ENCODE results near the gene SH3GLB1. TPM values are rescaled to one million over a fixed set of nuclear protein-coding genes. Genes with fewer than 3 reads are reported as not detected.

SH3GLB1 gene
- total and polyA plus RNA-seq, 2 of the 8 experiments (the other 6 are each of a cell fraction or from before 2014, with no cell fraction given) = 7.7 to 43.1 TPM

DNA sequence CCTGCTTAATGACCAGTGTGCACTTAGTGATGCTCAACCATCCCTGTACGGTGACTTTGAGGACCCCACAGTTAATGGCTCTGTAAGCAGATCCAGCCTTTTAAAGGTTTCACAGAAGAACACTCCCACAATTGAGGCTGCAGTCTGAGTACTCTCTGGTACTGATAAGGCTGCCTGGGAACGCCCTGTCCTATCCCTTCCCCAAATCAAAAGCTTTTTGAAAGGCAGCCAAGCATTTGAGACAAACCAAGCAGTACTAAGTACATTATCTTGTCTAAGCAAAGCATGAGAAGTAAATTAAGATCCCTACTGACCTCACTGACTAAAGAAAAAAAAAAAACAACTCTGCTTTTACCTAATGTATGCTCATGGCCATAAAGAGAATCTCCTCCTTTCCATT, 60.7 kb downstream of the SH3GLB1 start:
- no peak overlapping the region for H3K9ac ChIP-seq (replicated peaks in 1 of 4; ENCODE audit: extremely low read depth in 1 of 4, low read depth in 3 of 4, low read length in 3 of 4)
- H2AFZ ChIP-seq (ENCODE audit: low read length) = no peak overlapping the region
- no peak overlapping the region for H3K56ac ChIP-seq (replicated peaks; ENCODE audit: insufficient read length, low read depth, low read length)
- no peak overlapping the region for H3K4me3 ChIP-seq (ENCODE audit: extremely low read depth in 1 of 4, insufficient read depth in 2 of 4, low read depth in 3 of 4, low read length in 4 of 4)
- CTCF ChIA-PET (ENCODE audit: partially characterized antibody) = no interaction called here
- no peak overlapping the region for H2BK12ac ChIP-seq (ENCODE audit: low read depth, low read length)
- H3K14ac ChIP-seq (ENCODE audit: insufficient read length) = no peak overlapping the region
- no peak overlapping the region for H3K18ac ChIP-seq (ENCODE audit: extremely low read depth, low read length)
- H3K79me2 ChIP-seq (ENCODE audit: control insufficient read depth in 1 of 2, insufficient read depth in 2 of 2, low read length in 2 of 2) = no peaks in the 10 kb centered on the region
- no peaks in the 10 kb centered on the region for H4K20me1 ChIP-seq (replicated peaks in 1 of 2; ENCODE audit: control insufficient read depth in 1 of 2, insufficient read depth in 2 of 2, low read length in 2 of 2)
- H3K79me1 ChIP-seq (ENCODE audit: low read depth, low read length) = no peaks in the 10 kb centered on the region
- H4K8ac ChIP-seq (ENCODE audit: extremely low read depth, insufficient read depth, low read length) = no peak overlapping the region
- no peak overlapping the region for H2BK5ac ChIP-seq (ENCODE audit: low read depth, low read length)
- no peak overlapping the region for H3K4ac ChIP-seq (replicated peaks; ENCODE audit: insufficient read length, low read depth, low read length)
- H3K4me1 ChIP-seq (replicated peaks in 1 of 4; ENCODE audit: control insufficient read depth in 3 of 4, insufficient read depth in 4 of 4, low read length in 3 of 4) = no peaks in the 10 kb centered on the region
- 83% methylated on average over 2 of the region's 2 CpGs; no CpG with 5 or more reads in 1 of the 2 experiments for WGBS, 2 experiments (ENCODE audit: extremely low coverage in 1 of 2, insufficient coverage in 1 of 2, insufficient read length in 1 of 2, insufficient replicate concordance in 2 of 2, low coverage in 1 of 2, low lambda C conversion rate in 2 of 2, missing lambda C conversion rate in 1 of 2)
- no peaks in the 10 kb centered on the region for H3K27me3 ChIP-seq (replicated peaks in 1 of 4; ENCODE audit: control insufficient read depth in 3 of 4, extremely low read depth in 1 of 4, insufficient read depth in 3 of 4, low read length in 3 of 4)
- peaks cover 0 to 3% of the 10 kb centered on the region in 2 experiments; a peak in 2 of 4 replicates for H3K9me3 ChIP-seq (ENCODE audit: insufficient read depth in 2 of 2, low read depth in 1 of 2, low read length in 1 of 2)
- H4K91ac ChIP-seq (replicated peaks; ENCODE audit: insufficient read length, low read length) = no peak overlapping the region
- no peak overlapping the region for H3K27ac ChIP-seq (ENCODE audit: low read depth, low read length)
- TF ChIP-seq JUN (IDR thresholded peaks at IDR 0.05; ENCODE audit: low read depth, low read length) = no peak
- no peak for TF ChIP-seq POLR2A (IDR thresholded peaks at IDR 0.05; ENCODE audit: control extremely low read depth in 1 of 2, low read depth in 2 of 2, low read length in 2 of 2)
- TF ChIP-seq CBX8 (IDR thresholded peaks at IDR 0.05; ENCODE audit: borderline replicate concordance, low read depth, low read length) = no peak
- no peak for TF ChIP-seq EP300 (IDR thresholded peaks at IDR 0.05; ENCODE audit: borderline replicate concordance in 1 of 2, low read depth in 2 of 2, low read length in 2 of 2)
- no peak for TF ChIP-seq RXRA (IDR thresholded peaks at IDR 0.05; ENCODE audit: insufficient read depth, low read depth, low read length)
- TF ChIP-seq BACH1 (IDR thresholded peaks at IDR 0.05; ENCODE audit: low read length) = no peak
- no peak for TF ChIP-seq RAD21 (IDR thresholded peaks at IDR 0.05 in 1 of 2, conservative IDR thresholded peaks at IDR 0.05 in 1 of 2; ENCODE audit: low read depth in 2 of 2, low read length in 2 of 2)
- TF ChIP-seq, protein P1, sequence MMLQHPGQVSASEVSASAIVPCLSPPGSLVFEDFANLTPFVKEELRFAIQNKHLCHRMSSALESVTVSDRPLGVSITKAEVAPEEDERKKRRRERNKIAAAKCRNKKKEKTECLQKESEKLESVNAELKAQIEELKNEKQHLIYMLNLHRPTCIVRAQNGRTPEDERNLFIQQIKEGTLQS (IDR thresholded peaks at IDR 0.05; ENCODE audit: insufficient read depth, low read depth, low read length) = no peak
- no peak for TF ChIP-seq YY1 (IDR thresholded peaks at IDR 0.05; ENCODE audit: low read depth, low read length)
- TF ChIP-seq TAF7 (optimal IDR thresholded peaks at IDR 0.05; ENCODE audit: borderline replicate concordance, low read depth, low read length) = no peak
- no peak for TF ChIP-seq CHD1 (IDR thresholded peaks at IDR 0.05; ENCODE audit: low read depth, low read length)
- no peak for TF ChIP-seq BCL11A (IDR thresholded peaks at IDR 0.05; ENCODE audit: low read depth in 2 of 2, low read length in 2 of 2)
- H3K36me3 ChIP-seq (ENCODE audit: control insufficient read depth in 2 of 4, insufficient read depth in 4 of 4, low read length in 3 of 4) = no peaks in the 10 kb centered on the region
- H3K23me2 ChIP-seq (ENCODE audit: low read depth, low read length) = no peaks in the 10 kb centered on the region; the same call in 1 of the 2 replicates
- H2BK15ac ChIP-seq (ENCODE audit: low read length) = no peak overlapping the region
- no peak overlapping the region for H3K4me2 ChIP-seq (ENCODE audit: insufficient read depth in 1 of 2, low read depth in 2 of 2, low read length in 2 of 2)
- H3K23ac ChIP-seq (ENCODE audit: insufficient read length) = no peak overlapping the region
- no peak overlapping the region for H2BK20ac ChIP-seq (ENCODE audit: low read length)
- FAIRE-seq = no peak
- no peak overlapping the region for H2AK5ac ChIP-seq (ENCODE audit: low read depth, low read length)
- POLR2A ChIA-PET (ENCODE audit: partially characterized antibody) = no interaction called here
- no peak overlapping the region for H4K5ac ChIP-seq (ENCODE audit: insufficient read length, low read depth, low read length)
- DNase-seq (ENCODE audit: low read depth in 1 of 2, low spot score in 2 of 2) = no peak
- H2BK120ac ChIP-seq (replicated peaks; ENCODE audit: low read depth, low read length) = no peak overlapping the region
